Colonic mucosa (tissue), 4 donors: ENCODE measurements around the gene HSPA2. TPM values are rescaled to one million over a fixed set of nuclear protein-coding genes. Genes with fewer than 3 reads are reported as not detected.
"Not testable (repeated sequence)": the region's sequence is repeated elsewhere in the genome, so short reads cannot be mapped to it uniquely, and the experiment has no call there.

ENCODE experiments used
- DNase-seq: peaks from one replicate; pipeline ENCODE4 v3.0.0-alpha.2; 2020
- H3K27ac ChIP-seq: fragments of 200-600 bp; one replicate; pipeline ENCODE4 v1.8.0; 2021
- H3K27me3 ChIP-seq: fragments of 200-600 bp; one replicate; pipeline ENCODE4 v1.8.0; 2021
- H3K36me3 ChIP-seq: fragments of 200-600 bp; one replicate; pipeline ENCODE4 v1.8.0; 2021
- H3K4me1 ChIP-seq: fragments of 200-600 bp; one replicate; pipeline ENCODE4 v1.8.0; 2021; ENCODE audit warnings: mild to moderate bottlenecking
- H3K4me3 ChIP-seq: fragments of 200-600 bp; one replicate; pipeline ENCODE4 v1.8.0; 2021
- H3K9ac ChIP-seq, 2 donors: one replicate each; pipeline ENCODE4 v1.7.0; 2013; ENCODE audit warnings: control low read depth in 2 of 2, low read depth in 2 of 2, low read length in 2 of 2
- H3K9me3 ChIP-seq: fragments of 200-600 bp; one replicate; pipeline ENCODE4 v1.8.0; 2021
- intact Hi-C: fragments of 100-400 bp; cut with DNase I; formaldehyde crosslinking; loops from one replicate; pipeline ENCODE4 v1.14.1; 2022
- total RNA-seq, 2 donors: library from RNA; stranded (reverse); fragmentation: NEBNext Ultra II Directional in 1 of 2; extraction: Animal tissue kit (Norgen Biotek cat#: 25700) in 1 of 2; gene quantifications; one replicate each; pipeline ENCODE4 v1.2.1, GENCODE V29; 2021
- TF ChIP-seq, protein P1 (sequence below): fragments of 200-600 bp; IDR thresholded peaks from one replicate; pipeline ENCODE4 v1.8.0; 2022; ENCODE audit warnings: antibody characterized with exemption, mild to moderate bottlenecking
- donor health status: healthy.
- donor health status: DM: no; HTN: no; CAD: no.
- donor health status: DM: no; HTN: no; CAD: no.

HSPA2 gene
- total RNA-seq, 2 donors from 2014 or later = 21.6 to 66.1 TPM

DNA sequence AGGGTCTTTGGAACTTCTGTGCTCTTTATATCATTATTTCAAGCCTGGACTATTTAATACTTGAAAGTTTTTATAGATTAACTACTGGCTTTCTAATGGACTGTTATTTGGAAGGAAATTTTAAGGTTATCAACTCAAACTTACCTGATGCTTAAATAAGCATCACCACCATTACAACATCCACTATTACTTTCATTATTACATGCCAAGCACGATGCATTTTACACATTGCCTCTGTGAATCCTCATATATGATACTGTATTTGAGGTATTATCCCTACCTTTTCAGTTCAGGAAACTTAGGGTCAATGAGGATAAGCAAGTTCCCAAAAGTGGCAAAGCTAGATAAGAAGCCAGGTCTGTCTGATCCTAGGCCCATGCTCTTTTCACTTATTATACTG is 23.6 kb upstream of the HSPA2 start:
- Histone ChIP-seq H3K4me3 (no peak overlapping the region), H3K9me3 (no peaks in the 10 kb centered on the region), H3K9ac (no peak overlapping the region), H3K36me3 (no peaks in the 10 kb centered on the region), H3K27ac (no peak overlapping the region), H3K4me1 (no peaks in the 10 kb centered on the region), H3K27me3 (no peaks in the 10 kb centered on the region)
- TF ChIP-seq, protein P1, sequence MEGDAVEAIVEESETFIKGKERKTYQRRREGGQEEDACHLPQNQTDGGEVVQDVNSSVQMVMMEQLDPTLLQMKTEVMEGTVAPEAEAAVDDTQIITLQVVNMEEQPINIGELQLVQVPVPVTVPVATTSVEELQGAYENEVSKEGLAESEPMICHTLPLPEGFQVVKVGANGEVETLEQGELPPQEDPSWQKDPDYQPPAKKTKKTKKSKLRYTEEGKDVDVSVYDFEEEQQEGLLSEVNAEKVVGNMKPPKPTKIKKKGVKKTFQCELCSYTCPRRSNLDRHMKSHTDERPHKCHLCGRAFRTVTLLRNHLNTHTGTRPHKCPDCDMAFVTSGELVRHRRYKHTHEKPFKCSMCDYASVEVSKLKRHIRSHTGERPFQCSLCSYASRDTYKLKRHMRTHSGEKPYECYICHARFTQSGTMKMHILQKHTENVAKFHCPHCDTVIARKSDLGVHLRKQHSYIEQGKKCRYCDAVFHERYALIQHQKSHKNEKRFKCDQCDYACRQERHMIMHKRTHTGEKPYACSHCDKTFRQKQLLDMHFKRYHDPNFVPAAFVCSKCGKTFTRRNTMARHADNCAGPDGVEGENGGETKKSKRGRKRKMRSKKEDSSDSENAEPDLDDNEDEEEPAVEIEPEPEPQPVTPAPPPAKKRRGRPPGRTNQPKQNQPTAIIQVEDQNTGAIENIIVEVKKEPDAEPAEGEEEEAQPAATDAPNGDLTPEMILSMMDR = no peak
- intact Hi-C loops = no loop called here
- DNase-seq = no peak

DNA sequence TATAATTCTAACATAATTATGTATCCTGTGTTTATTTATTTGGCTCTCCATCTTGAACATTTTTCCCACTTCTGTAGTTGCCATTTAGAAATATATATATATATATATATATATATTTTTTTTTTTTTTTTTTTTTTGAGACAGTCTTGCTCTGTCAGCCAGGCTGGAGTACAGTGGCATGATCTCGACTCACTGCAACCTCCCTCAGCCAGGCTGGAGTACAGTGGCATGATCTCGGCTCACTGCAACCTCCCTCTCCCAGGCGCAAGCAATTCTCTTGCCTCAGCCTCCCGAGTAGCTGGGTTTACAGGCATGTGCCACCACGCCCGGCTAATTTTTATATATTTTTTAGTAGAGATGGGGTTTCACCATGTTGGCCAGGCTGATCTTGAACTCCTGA is 22.9 kb upstream of the HSPA2 start:
- H3K9me3 ChIP-seq, H3K9ac ChIP-seq, H3K27me3 ChIP-seq, intact Hi-C loops, H3K4me1 ChIP-seq, H3K36me3 ChIP-seq, DNase-seq, H3K27ac ChIP-seq, H3K4me3 ChIP-seq: not testable (repeated sequence)

GRCh38 chr14:64518229-64518628 is 22.3 kb upstream of the HSPA2 start:
- Histone ChIP-seq H3K27ac (no peak overlapping the region), H3K27me3 (no peaks in the 10 kb centered on the region), H3K9me3 (no peaks in the 10 kb centered on the region), H3K9ac (no peak overlapping the region), H3K4me3 (no peak overlapping the region), H3K4me1 (no peaks in the 10 kb centered on the region), H3K36me3 (peaks cover 5% of the 10 kb centered on the region)
- TF ChIP-seq, protein P1 = no peak
- intact Hi-C loops = no loop called here
- no peak for DNase-seq

DNA sequence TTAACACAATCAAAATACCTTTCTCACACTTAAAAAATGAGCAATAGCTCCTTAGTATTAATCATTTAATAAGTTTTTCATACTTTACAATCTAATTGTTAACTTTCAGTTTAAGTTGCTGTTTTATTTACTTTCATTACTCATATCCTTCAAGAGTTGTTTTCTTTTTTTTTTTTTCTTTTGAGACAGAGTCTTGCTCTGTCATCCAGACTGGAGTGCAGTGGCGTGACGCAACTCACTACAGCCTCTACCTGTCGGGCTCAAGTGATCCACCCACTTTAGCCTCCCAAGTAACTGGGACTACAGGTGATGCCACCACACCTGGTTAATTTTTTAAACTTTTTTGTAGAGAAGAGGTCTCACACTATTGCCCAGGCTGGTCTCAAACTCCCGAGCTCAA is 19.8 kb upstream of the HSPA2 start:
- no peak for DNase-seq
- Histone ChIP-seq H3K4me3 (no peak overlapping the region), H3K4me1 (no peaks in the 10 kb centered on the region), H3K27ac (no peak overlapping the region), H3K36me3 (peaks cover 5% of the 10 kb centered on the region), H3K9ac (no peak overlapping the region), H3K27me3 (no peaks in the 10 kb centered on the region), H3K9me3 (no peaks in the 10 kb centered on the region)
- TF ChIP-seq, protein P1 = no peak
- intact Hi-C loops = no loop called here

DNA sequence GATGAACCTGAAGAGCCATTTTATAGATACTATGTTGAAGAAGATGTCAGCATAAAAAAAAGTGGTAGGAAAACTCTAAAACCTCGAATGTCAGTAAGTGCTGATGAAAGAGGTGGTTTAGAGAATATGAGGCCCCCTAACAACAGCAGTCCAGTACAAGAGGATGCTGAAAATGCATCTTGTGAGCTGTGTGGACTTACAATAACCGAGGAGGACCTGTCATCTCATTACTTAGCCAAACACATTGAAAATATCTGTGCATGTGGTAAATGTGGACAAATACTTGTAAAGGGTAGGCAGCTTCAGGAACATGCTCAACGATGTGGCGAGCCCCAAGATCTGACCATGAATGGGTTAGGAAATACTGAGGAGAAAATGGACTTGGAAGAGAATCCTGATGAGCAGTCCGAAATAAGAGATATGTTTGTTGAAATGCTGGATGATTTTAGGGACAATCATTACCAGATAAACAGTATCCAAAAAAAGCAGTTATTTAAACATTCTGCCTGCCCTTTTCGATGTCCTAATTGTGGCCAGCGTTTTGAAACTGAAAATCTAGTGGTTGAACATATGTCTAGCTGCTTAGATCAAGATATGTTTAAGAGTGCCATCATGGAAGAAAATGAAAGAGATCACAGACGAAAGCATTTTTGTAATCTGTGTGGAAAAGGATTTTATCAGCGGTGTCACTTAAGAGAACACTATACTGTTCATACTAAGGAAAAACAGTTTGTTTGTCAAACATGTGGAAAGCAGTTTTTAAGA is 17.8 kb upstream of the HSPA2 start:
- H3K27me3 ChIP-seq = no peaks in the 10 kb centered on the region
- no peak overlapping the region for H3K27ac ChIP-seq
- peaks cover 5% of the 10 kb centered on the region for H3K36me3 ChIP-seq
- DNase-seq = no peak
- no peaks in the 10 kb centered on the region for H3K4me1 ChIP-seq
- no peak overlapping the region for H3K9ac ChIP-seq
- no peaks in the 10 kb centered on the region for H3K9me3 ChIP-seq
- H3K4me3 ChIP-seq = no peak overlapping the region
- intact Hi-C loops = no loop called here
- TF ChIP-seq, protein P1 = no peak

DNA sequence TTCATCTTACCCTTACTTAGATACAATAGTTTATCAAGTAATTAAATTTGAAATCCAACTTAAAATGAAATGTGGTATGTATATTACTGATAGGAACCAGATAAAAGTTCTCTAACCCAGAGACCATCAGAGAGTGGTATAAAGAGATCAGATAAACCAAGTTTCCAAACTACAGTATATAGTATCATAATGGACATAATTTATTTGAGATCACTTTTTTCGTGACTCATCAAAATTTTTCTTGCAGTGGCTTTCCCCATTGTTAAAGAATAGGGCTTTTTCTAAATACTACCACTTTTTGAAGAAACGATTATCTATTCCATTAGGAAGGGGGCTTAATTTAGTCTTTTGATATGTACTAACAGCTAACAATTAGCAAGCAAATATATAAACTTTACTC is 15.2 kb upstream of the HSPA2 start:
- H3K4me3 ChIP-seq = no peak overlapping the region
- DNase-seq = no peak
- no peaks in the 10 kb centered on the region for H3K4me1 ChIP-seq
- peaks cover 5% of the 10 kb centered on the region for H3K36me3 ChIP-seq
- no peak overlapping the region for H3K9ac ChIP-seq
- TF ChIP-seq, protein P1 = no peak
- H3K27ac ChIP-seq = no peak overlapping the region
- intact Hi-C loops = no loop called here
- no peaks in the 10 kb centered on the region for H3K27me3 ChIP-seq
- H3K9me3 ChIP-seq = no peaks in the 10 kb centered on the region
